Suppressor macrophage treated with lipopolysaccharide for 4 hours (primary cell): ENCODE data around the gene NOS2.

Experiments used
- DNase-seq: peaks from one replicate; pipeline ENCODE4 v3.0.0-alpha.2; 2020

NOS2 gene

GRCh38 chr17:27818401-27819105 lies 18.2 kb upstream of the NOS2 start:
- no peak for DNase-seq

GRCh38 chr17:27817731-27818130 lies 17.4 kb upstream of the NOS2 start:
- DNase-seq: no peak

GRCh38 chr17:27816946-27817345 lies 16.6 kb upstream of the NOS2 start:
- no peak for DNase-seq

- DNase-seq: no peak
Observed at GRCh38 chr17:27811961-27812360, 11.6 kb upstream of the NOS2 start.

- DNase-seq: peak; percentile 49
Observed at GRCh38 chr17:27810902-27811557, 10.7 kb upstream of the NOS2 start.

- DNase-seq: peak; percentile 81
Observed at GRCh38 chr17:27810211-27810901, 10.0 kb upstream of the NOS2 start.

GRCh38 chr17:27809555-27809954 lies 9.2 kb upstream of the NOS2 start:
- no peak for DNase-seq

- DNase-seq: peak; percentile 31
Observed at GRCh38 chr17:27808628-27809027, 8.3 kb upstream of the NOS2 start.

GRCh38 chr17:27807567-27808470 lies 7.5 kb upstream of the NOS2 start:
- DNase-seq: peak; percentile 47

GRCh38 chr17:27805520-27806146 lies 5.3 kb upstream of the NOS2 start:
- DNase-seq: peak; percentile 87

- no peak for DNase-seq
Observed at GRCh38 chr17:27804113-27804512, 3.8 kb upstream of the NOS2 start.

GRCh38 chr17:27802962-27803680 lies 2.8 kb upstream of the NOS2 start:
- DNase-seq: no peak

- DNase-seq: no peak
Observed at GRCh38 chr17:27802033-27802432, 1.7 kb upstream of the NOS2 start.

- DNase-seq: no peak
Observed at GRCh38 chr17:27798376-27798775, 2.0 kb downstream of the NOS2 start.

- DNase-seq: no peak
Observed at GRCh38 chr17:27797390-27798091, 2.8 kb downstream of the NOS2 start.

GRCh38 chr17:27793906-27794569 lies 6.3 kb downstream of the NOS2 start:
- DNase-seq: no peak

GRCh38 chr17:27793168-27793905 lies 7.0 kb downstream of the NOS2 start:
- DNase-seq: no peak

GRCh38 chr17:27792095-27792494 lies 8.2 kb downstream of the NOS2 start:
- no peak for DNase-seq

GRCh38 chr17:27788919-27789318 lies 11.4 kb downstream of the NOS2 start:
- no peak for DNase-seq
